Tibial artery (tissue), 4 donors: Measurements from ENCODE around the gene CACFD1.

ENCODE experiments used
- DNase-seq, 2 donors: peaks; one replicate each; pipeline ENCODE4 v3.0.0-alpha.2; 2019
- H3K27ac ChIP-seq, 2 donors: fragments of 200-600 bp; sonication (generic) in 1 of 2; 1 replicate in 1 of 2; 2 replicates in 1 of 2; pipeline ENCODE4 v1.5.1; 2018 to 2019; ENCODE audit warnings: mild to moderate bottlenecking in 1 of 2
- H3K27me3 ChIP-seq, 2 donors: fragments of 200-600 bp; sonication (generic) in 1 of 2; one replicate each; pipeline versions ENCODE4 v1.5.1 to v1.6.0; 2016 to 2019
- H3K36me3 ChIP-seq, 3 donors: fragments of 200-600 bp; sonication (generic) in 2 of 3; one replicate each; pipeline ENCODE4 v1.5.1; 2016 to 2019; ENCODE audit warnings: mild to moderate bottlenecking in 2 of 3
- H3K4me1 ChIP-seq, 4 donors: fragments of 200-600 bp; sonication (generic) in 2 of 4; 1 replicate in 3 of 4; 2 replicates in 1 of 4; pipeline ENCODE4 v1.5.1; 2016 to 2019
- H3K4me3 ChIP-seq, 2 donors: fragments of 200-600 bp; sonication (generic) in 1 of 2; 1 replicate in 1 of 2; 2 replicates in 1 of 2; pipeline ENCODE4 v1.5.1; 2018 to 2019; ENCODE audit warnings: mild to moderate bottlenecking in 2 of 2
- H3K9me3 ChIP-seq, 3 donors: fragments of 200-600 bp; sonication (generic) in 1 of 3; one replicate each; pipeline ENCODE4 v1.5.1; 2016 to 2019
- intact Hi-C: fragments of 100-400 bp; cut with DNase I; formaldehyde crosslinking; loops from one replicate; pipeline ENCODE4 v1.15.0; 2023; ENCODE audit warnings: low total_unique reads
- TF ChIP-seq, protein P1 (sequence below), 2 experiments: fragments of 200-600 bp in 1 of 2; fragments of 450-650 bp in 1 of 2; IDR thresholded peaks; one replicate each; pipeline ENCODE4 v1.5.1; 2017 to 2019; ENCODE audit warnings: antibody characterized with exemption in 2 of 2, mild to moderate bottlenecking in 1 of 2, moderate library complexity in 1 of 2

CACFD1 gene

DNA sequence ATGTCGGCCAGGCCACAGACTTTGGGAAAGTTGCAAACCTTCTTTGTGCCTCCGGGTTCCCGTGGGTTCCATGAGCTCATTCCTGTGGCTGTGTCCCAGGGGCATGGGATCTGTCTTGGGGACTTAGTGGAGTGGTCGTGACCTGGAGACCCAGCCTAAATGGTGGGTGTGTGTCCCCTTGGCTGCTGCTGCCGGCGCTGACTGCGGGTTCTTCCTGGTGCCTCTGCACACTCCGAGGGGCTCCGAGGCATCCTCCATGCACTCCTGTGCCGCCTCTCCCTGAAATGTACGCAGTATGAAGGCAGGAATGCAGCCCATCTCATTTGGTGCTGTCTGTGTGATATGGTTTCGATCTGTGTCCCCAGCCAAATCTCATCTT is 40.1 kb downstream of the CACFD1 start:
- Histone ChIP-seq H3K36me3 (no peaks in the 10 kb centered on the region), H3K27ac (no peak overlapping the region), H3K4me1 (no peaks in the 10 kb centered on the region), H3K9me3 (peaks cover 0 to 18% (median 8%) of the 10 kb centered on the region in 3 donors), H3K27me3 (peaks cover 0 to 30% of the 10 kb centered on the region in 2 donors), H3K4me3 (no peak overlapping the region)
- no peak for DNase-seq
- intact Hi-C loops, result no loop called here
- TF ChIP-seq, protein P1, sequence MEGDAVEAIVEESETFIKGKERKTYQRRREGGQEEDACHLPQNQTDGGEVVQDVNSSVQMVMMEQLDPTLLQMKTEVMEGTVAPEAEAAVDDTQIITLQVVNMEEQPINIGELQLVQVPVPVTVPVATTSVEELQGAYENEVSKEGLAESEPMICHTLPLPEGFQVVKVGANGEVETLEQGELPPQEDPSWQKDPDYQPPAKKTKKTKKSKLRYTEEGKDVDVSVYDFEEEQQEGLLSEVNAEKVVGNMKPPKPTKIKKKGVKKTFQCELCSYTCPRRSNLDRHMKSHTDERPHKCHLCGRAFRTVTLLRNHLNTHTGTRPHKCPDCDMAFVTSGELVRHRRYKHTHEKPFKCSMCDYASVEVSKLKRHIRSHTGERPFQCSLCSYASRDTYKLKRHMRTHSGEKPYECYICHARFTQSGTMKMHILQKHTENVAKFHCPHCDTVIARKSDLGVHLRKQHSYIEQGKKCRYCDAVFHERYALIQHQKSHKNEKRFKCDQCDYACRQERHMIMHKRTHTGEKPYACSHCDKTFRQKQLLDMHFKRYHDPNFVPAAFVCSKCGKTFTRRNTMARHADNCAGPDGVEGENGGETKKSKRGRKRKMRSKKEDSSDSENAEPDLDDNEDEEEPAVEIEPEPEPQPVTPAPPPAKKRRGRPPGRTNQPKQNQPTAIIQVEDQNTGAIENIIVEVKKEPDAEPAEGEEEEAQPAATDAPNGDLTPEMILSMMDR (IDR thresholded peaks at IDR 0.05), result no peak

DNA sequence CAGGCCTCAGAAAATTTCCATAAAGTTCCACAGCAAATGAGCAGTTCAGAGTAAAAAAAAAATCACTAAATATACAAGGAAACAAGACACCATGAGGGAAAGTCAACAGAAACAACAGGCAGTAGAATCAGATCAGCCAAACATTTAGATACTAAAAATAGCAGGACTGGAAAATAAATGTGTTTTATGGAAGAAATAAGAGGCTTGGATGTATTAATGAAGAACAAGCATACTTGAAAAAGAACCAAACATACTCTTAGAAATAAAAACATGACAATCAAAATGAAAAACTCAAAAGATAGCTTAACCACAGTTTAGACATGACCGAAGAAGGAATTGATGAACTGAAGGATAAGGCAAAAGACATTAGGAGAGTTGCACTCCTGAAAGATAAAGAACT is 42.3 kb downstream of the CACFD1 start:
- intact Hi-C loops, result no loop called here

DNA sequence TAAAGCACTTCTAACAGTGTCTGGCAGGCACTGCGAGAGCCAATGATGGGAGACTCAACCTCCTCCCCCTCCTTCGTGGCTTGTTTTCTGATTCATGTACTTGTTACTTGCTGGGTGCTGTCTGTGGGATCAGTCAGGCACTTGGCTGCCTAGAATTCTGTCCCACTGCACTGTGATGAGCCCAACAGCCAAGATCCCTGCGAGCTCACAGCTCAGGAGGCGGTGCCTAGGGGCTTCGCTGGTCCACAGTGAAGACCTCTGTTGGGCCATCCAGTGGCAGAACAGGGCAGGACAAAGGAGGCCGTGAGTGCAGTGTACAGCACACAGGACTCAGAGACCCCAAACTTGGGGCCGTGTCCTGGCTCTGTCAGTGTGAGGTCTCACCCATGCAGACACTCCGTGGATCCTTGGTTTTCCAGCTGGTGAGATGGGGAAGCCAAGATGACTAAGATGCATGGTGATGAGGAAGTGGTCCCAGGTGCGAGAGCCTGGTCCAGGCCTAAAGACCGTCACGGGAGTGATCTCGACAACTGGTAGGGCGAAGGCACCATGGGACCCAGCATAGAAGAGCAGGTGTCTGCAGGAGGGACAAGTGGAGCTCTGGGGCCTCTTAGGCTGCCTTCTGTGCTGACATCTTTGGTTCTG is 45.5 kb downstream of the CACFD1 start:
- TF ChIP-seq, protein P1 (IDR thresholded peaks at IDR 0.05), result no peak
- H3K27ac ChIP-seq, result no peak overlapping the region

More for the DNA sequence above, 42.3 kb downstream of the CACFD1 start:
- H3K9me3 ChIP-seq, result peaks cover 0 to 18% (median 8%) of the 10 kb centered on the region in 3 donors
- H3K36me3 ChIP-seq, result no peaks in the 10 kb centered on the region
- peaks cover 0 to 28% of the 10 kb centered on the region in 2 donors for H3K27me3 ChIP-seq
- H3K4me1 ChIP-seq, result peaks cover 0 to 14% (median 10%) of the 10 kb centered on the region in 4 donors
- no peak for DNase-seq
- H3K4me3 ChIP-seq, result no peak overlapping the region
- TF ChIP-seq, protein P1 (IDR thresholded peaks at IDR 0.05), result no peak
- no peak overlapping the region for H3K27ac ChIP-seq

DNA sequence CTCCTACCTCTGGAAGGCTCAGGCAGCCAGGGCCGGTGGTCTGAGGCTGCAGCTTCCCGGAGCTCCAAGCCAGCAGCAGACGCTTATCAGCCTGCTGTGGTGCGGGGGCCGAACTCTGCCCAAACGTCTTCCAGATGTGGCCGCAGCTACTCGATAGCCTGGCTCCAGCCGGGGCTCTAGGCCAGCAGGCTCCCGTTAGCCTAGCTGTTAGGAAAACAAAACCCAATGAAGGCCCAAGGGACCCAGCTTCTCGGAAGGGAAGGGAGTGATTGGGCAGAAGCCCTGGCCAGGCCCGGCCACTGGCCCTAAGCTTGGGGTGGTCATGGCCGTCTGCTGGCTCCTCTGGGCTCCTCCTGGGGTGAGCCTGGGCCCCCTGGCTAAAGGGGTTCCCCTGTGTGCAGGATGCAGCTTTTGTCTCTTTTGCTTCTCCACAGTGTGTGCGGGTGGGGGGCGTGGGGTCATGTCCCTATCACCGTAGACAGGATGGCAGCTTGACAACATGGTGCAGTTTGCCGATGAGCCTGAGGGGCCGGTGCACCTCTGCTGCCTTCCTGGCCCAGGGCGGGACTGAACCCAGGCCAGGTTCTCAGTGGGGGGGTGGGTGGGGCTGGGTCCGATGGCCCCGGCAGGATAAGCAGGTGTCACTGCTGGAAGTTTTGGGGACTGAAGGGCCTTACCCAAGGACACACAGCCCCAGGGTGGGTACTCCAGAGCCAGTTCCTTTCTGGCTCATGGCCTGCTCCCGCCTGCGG is 46.3 kb downstream of the CACFD1 start:
- Histone ChIP-seq H3K27me3 (peaks cover 0 to 37% of the 10 kb centered on the region in 2 donors), H3K9me3 (peaks cover 0 to 18% (median 8%) of the 10 kb centered on the region in 3 donors), H3K36me3 (no peaks in the 10 kb centered on the region), H3K4me1 (peaks cover 0 to 25% (median 18%) of the 10 kb centered on the region in 4 donors), H3K4me3 (no peak overlapping the region), H3K27ac (no peak overlapping the region)
- intact Hi-C loops, result no loop called here
- peak; percentile 74 to 85 for DNase-seq
- TF ChIP-seq, protein P1 (IDR thresholded peaks at IDR 0.05), result no peak

More for the DNA sequence above, 45.5 kb downstream of the CACFD1 start:
- peaks cover 0 to 25% (median 18%) of the 10 kb centered on the region in 4 donors for H3K4me1 ChIP-seq
- DNase-seq, result no peak
- no peak overlapping the region for H3K4me3 ChIP-seq
- intact Hi-C loops, result no loop called here
- peaks cover 0 to 33% of the 10 kb centered on the region in 2 donors for H3K27me3 ChIP-seq
- H3K9me3 ChIP-seq, result peaks cover 0 to 18% (median 8%) of the 10 kb centered on the region in 3 donors
- H3K36me3 ChIP-seq, result no peaks in the 10 kb centered on the region

DNA sequence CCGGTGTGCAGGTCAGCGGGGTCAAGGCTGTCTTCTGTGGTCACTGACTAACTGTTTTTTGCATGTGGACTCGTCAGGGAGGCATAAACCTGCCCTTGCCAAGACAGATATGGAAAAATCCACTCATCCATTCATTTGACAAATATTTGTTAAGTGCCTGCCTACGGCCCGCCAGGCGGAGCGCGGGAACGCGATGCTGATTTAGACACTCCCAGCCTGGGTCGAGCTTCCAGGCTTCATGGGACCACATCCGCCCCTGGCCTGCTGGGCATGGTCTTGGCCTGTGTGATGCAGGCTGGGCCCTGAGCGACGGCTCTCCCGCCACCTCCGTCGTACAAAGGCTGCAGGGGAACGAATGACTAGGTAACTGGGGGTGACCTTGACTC is 46.9 kb downstream of the CACFD1 start:
- Histone ChIP-seq H3K27me3 (peaks cover 0 to 39% of the 10 kb centered on the region in 2 donors), H3K4me3 (no peak overlapping the region), H3K9me3 (peaks cover 0 to 13% (median 2%) of the 10 kb centered on the region in 3 donors), H3K27ac (no peak overlapping the region), H3K4me1 (peaks cover 0 to 25% (median 18%) of the 10 kb centered on the region in 4 donors), H3K36me3 (no peaks in the 10 kb centered on the region)
- TF ChIP-seq, protein P1 (IDR thresholded peaks at IDR 0.05), result no peak
- intact Hi-C loops, result no loop called here
- peak; percentile 80 to 87 for DNase-seq
